GM21723 (cell line): ENCODE results near the gene OR13C5.
"Not testable (repeated sequence)": the region's sequence is repeated elsewhere in the genome, so short reads cannot be mapped to it uniquely, and the experiment has no call there.

Source experiments
- ATAC-seq: cut with Tn5 transposase; IDR thresholded peaks from one replicate; pipeline ENCODE4 v1.9.1; 2021; ENCODE audit warnings: mild to moderate bottlenecking, moderate library complexity; ENCODE audit not compliant: unreplicated experiment

Gene OR13C5, protein sequence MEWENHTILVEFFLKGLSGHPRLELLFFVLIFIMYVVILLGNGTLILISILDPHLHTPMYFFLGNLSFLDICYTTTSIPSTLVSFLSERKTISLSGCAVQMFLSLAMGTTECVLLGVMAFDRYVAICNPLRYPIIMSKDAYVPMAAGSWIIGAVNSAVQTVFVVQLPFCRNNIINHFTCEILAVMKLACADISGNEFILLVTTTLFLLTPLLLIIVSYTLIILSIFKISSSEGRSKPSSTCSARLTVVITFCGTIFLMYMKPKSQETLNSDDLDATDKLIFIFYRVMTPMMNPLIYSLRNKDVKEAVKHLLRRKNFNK

DNA sequence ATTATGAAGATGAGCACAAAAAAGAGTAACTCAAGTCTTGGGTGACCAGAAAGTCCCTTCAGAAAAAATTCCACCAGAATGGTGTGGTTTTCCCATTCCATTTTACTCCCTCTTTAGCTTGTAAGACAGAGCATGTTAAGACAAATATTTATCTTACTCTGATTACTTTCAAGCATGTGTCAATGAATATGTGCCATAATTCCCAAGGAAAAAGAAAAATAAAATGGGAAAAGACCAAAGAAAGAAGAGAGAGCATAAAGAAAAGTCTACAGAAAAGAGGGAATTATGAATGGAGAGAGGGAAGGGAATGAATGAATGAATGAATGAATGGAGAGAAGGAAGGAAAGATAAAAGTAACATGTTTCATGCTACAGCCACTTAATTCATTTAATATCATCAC is at the start of gene OR13C5:
Gene OR13C5, minus strand, starts transcription at position 101 of the 400 bp plus-strand sequence. Its CDS starts 0 bp downstream, at position 101.
- ATAC-seq: not testable (repeated sequence)

DNA sequence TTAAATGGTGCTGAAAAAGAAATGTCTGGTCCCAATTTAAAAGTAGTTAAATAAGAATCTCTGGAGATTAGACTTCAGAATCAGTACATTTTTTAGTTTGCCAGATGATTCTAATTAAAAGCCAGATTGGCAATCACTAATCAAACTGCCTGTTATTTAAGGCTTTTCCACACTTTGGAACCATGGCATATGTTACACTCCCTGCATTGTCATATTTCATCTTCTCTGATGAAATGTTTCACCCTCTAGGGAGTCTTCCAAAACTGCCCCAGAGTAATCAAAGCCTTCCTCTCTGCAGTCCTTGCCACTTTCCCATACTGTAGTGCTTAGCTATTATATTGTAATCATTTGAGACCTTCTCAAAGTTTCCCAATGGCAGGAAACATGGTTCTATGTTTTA is 36.2 kb upstream of the OR13C5 start:
- no peak for ATAC-seq

DNA sequence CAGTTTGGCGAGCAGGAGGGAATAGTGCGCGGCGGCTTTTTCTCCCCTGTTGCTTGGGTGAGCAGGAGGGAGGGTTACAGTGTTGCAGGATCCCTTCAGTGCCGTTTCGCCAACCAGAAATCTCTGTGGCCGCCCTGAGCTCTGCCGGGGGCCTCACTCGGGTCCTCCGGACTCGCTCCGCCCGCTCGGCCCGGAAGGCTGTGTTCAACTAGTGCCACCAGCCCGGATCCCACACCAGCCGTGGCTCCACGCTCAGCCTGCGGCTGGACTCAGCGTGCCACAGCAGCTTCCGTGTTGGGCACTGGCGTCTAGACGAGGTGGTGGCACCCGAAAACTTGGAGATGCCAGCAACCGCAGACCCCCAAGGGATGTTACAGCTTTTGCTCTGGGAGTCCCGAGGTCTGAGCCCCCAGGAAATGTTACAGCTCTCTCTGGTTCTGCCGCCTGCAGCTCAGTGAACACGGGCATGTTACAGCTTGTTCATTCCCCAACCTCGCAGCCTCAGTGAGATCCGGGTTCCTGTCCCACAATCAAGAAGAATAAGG is 34.8 kb upstream of the OR13C5 start:
- ATAC-seq: no peak

DNA sequence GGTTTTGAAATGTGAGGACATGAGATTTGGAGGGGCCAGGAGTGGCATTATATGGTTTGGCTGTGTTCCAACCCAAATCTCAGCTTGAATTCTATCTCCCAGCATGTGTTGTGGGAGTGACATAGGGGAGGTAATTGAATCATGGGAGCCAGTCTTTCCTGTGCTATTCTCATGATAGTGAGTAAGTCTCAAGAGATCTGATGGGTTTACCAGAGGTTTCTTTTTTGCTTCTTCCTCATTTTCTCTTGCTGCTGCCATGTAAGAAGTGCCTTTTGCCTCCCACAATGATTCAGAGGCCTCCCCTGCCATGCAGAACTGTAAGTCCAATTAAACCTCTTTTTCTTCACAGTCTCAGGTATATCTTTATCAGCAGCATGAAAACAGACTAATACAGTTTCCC is 26.8 kb upstream of the OR13C5 start:
- not testable (repeated sequence) for ATAC-seq

DNA sequence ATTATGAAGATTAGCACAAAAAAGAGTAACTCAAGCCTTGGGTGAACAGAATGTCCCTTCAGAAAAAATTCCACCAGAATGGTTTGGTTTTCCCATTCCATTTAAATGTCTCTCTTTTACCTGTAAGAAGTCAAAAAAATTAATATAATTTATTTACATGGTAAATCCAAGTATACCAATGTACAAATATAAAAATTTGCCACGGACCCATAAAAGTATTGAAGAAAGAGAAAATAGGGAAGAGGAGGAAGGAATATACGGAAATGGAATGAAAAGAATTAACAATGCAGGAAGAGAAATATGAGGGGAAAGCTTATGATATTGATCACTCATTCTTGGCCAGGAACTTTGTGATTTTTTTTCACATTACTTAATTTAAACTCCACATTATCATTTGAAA is 18.9 kb upstream of the OR13C5 start, which contains the start of gene OR13C9:
Gene OR13C9, minus strand, starts transcription at position 101 of the 400 bp plus-strand sequence. Its CDS starts 0 bp downstream, at position 101.
- no peak for ATAC-seq

DNA sequence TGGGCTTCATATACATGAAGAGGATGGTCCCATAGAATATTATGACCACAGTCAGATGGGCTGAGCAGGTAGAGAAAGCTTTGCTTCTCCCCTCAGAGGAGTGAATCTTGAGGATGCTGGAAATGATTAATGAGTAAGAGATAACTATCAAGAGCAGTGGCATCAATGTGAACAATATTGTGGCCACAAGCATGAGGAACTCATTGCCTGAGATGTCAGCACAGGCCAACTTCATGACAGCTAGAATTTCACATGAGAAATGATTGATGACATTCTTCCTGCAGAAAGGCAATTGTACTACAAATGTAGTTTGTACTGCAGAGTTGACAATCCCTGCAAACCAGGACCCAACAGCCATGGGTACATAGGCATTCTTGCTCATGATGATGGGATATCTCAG is 18.2 kb upstream of the OR13C5 start:
- no peak for ATAC-seq

DNA sequence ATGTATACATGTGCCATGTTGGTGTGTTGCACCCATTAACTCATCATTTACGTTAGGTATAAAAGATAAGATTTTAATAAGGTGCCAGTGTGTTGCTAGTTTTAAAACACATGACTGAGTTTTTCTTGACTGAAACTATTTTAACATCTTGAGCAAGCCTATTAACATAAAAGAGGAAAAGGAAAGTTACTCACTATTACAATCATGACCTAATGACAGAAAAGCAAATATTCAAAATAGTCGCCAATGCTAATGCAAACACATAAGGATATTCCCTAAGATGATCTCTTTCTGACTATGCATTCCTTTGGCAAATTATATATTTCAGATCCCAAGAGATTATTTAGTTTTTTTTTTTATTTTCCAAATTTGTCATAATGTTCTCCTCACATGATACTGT is 12.0 kb upstream of the OR13C5 start:
- ATAC-seq: no peak

DNA sequence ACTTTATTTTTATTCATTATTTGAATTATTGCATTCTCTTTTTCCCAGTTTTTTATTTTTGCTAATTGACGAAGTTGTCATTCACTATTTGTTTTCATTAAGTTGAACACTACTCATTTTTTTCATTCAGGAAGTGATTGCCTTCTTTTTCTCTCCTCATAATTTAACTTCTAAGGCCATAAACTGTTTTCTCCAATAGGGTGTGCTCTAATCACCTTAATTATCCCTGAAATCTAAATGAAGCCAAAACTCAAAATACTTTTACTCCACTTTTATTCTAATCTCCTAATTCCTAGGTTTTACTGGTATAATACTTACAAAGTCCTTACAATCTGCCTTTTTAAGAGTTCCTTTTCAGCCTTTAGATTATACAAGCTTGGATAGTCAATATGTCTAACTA is 9.1 kb upstream of the OR13C5 start:
- no peak for ATAC-seq

DNA sequence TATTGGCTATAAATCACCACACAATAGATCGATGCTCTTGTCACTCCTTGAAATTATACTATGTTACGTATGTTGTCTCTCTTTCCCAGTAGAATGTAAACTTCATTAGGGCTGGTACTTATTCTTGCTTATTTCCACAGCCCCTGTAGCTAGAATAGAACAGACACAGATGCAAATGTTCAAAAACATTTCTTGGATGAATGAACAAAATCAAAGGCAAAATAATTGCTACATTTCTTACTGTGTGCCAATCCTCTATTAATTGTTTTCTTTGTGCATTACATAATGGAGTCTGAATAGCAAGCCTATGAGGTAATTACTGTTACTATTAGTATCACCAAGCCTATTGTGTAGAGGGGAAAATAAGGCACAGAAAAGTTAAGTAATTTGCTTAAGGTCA is 6.9 kb upstream of the OR13C5 start:
- ATAC-seq: no peak

DNA sequence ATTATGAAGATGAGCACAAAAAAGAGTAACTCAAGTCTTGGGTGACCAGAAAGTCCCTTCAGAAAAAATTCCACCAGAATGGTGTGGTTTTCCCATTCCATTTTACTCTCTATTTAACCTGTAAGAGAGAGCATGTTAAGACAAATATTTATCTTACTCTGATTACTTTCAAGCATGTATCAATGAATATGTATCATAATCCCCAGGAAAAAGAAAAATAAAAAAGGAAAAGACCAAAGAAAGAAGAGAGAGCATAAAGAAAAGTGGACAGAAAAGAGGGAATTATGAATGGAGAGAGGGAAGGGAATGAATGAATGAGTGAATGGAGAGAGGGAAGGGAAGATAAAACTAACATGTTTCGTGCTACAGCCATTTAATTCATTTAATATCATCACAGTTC is 6.3 kb upstream of the OR13C5 start, which contains the start of gene OR13C2:
Gene OR13C2, minus strand, starts transcription at position 101 of the 400 bp plus-strand sequence. Its CDS starts 0 bp downstream, at position 101.
- not testable (repeated sequence) for ATAC-seq

DNA sequence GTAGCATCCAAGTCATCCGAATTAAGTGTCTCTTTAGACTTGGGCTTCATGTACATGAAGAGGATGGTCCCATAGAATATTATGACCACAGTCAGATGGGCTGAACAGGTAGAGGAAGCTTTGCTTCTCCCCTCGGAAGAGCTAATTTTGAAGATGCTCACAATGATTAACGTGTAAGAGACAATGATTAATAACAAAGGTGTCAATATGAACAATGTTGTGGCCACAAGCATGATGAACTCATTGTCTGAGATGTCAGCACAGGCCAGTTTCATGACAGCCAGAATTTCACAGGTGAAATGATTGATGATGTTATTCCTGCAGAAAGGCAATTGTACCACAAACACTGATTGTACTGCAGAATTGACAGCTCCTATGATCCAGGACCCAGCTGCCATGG is 5.6 kb upstream of the OR13C5 start:
- no peak for ATAC-seq

DNA sequence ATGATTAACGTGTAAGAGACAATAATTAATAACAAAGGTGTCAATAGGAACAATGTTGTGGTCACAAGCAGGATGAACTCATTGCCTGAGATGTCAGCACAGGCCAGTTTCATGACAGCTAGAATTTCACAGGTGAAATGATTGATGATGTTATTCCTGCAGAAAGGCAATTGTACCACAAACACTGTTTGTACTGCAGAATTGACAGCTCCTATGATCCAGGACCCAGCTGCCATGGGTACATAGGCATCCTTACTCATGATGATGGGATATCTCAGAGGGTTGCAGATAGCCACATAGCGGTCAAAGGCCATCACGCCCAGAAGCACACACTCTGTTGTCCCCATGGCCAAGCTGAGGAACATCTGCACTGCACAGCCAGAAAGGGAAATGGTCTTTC is 464 bp downstream of the OR13C5 start:
- ATAC-seq: not testable (repeated sequence)

DNA sequence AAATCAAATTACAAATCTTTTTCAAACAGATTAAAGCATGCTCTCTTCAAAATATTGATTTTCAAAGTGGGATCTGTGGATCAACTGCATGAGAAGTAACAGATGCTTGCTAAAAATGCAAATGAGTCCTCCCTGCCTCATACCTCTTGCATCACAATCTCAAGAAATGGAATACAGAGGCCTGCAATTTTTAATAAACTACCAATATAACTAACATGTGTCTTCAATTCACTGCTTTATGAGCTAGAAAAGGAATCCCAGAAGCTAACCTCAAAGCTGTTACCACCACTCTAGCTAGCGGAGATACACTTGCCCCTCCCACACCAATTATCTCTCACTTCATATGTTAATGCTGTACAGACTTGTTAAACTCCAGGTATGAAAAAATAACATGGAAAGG is 9.6 kb downstream of the OR13C5 start:
- ATAC-seq: no peak

DNA sequence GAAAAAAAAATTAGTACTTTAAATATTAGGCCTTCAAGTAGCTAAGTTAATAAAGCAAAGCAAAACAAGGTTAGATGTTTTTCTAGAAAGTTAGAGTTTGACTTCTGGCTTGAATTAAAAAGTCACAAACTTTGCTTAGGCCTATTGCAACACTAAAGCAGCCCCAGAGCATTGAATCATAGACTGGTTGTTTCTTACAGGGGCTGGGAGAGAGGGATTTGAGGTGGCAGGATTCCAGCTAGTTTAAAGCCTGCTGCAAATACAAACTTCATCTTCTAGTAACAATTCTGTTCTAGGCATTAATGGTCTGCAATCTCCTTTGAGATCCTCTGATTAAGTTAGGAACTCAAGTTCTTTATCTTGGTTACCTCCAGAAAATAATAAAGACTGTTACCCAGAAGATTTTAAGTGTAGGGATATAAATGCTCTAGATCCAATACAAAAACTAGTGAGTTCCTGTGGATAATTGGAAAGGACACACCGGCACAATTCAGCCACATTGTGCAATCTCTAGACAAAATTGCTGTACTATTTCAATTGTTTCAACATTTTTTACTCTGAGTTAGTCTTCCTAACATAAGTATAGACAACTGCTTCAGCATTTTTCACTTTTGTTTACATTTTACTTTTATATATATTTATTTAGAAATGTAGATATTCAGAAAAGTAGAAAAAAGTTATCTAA is 12.6 kb downstream of the OR13C5 start:
- no peak for ATAC-seq

DNA sequence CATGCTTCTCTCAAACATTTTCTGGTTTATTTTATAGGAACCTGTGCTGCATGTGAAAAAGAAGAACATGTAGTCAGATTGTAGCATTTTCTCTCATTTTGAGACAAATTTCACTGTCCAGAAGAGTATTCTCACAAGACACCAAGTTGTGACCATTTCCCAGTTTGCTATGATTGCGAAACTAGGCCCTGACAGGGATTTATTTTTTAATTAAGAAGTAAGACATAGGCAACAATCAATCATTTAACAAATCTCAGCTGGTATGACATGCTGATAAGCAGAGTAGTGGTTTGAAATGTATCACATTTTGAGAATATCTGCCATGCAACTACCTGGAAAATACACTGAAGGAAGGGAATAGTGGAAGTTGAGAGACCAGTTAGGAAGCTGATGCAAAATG is 18.7 kb downstream of the OR13C5 start:
- ATAC-seq: no peak

DNA sequence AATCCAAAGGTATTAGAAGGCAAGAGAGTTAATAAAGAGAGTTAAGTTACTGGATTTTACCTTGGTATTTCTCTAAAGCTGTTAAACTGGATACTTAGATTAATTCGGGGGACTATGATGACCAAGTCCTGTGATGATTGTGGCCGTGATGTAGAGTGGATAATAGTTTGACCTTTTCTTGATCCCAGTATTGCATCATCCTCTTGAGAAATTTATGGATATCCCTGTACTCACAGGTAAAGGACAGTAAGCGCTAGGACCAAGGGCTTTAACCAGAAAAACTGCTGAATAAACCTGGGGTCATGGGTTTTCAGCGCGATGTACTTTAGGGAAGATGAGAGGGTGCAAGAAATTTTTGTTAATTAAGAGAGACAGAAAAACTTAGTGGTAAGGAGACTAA is 21.9 kb downstream of the OR13C5 start:
- no peak for ATAC-seq

DNA sequence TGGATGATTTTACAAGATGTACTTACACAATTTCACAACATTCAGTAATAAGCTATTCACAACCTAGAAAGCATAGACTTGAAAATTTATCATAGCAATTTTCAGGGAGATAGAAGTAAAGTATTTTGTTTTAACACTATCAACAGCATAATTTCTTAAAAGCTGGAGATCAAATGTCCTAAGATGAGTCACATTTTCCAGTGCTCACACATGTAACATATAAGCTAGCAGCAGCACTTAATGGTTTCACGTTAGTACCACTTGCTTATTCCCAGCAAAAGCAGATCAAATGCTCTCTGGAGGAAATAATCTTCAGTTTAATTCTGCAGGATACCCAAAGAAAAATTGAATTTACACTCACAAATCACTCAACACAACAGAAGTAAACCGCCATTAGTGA is 23.8 kb downstream of the OR13C5 start:
- ATAC-seq: no peak

DNA sequence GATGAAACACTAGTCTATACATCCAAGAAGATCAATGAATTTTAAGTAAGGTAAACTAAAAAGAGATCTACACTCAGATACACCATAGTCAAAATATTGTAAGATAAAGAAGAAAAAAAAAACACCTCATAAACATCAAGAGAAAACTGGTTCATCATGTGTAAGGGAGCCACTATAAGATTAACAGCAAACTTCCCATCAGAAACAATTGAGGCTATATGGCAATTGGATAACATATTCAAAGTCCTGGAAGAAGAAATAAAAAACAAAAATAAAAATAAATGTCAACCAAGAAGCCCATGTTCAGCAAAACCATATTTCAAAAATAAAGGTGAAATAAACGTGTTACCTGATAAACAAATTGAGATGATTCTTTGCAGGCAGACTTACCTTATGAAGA is 26.6 kb downstream of the OR13C5 start:
- no peak for ATAC-seq

DNA sequence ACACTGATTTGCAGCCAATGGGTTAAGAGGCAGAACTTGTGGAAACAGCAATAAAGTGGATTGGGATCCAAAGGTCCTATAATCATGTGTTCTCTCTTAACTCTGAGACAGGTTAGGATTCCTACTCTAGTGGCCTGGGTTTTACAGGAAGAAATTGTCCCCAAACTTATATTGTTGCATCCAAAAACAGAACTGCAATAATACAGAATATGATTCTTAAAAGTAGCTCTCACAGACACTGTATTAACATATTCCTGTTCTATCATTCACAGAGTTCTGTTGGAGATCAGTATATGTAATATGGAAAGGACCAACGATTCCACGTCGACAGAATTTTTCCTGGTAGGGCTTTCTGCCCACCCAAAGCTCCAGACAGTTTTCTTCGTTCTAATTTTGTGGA is 30.3 kb downstream of the OR13C5 start, which contains the start of gene OR13C8:
Gene OR13C8, plus strand, starts transcription at position 301 of the 400 bp plus-strand sequence. Its CDS starts 0 bp downstream, at position 301.
- no peak for ATAC-seq

DNA sequence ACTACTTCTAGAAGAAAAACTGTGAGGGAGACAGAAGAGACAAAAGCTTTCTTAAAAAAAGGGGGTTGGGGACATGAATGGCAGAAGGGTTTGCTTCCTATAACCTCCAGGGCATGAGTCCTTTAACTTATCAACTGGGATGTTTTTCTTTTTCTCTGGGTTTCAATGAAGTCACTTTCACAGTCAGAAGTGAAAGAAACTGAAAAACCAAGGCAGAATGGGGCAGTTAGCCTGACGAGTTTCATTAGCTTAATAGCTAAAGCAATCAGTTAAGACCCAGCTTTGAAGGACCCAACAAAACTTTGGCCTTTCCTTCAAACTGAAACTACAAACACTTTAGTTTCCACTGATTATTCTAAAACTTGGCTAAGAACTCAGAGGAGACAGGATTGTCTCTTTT is 34.9 kb downstream of the OR13C5 start:
- ATAC-seq: no peak

DNA sequence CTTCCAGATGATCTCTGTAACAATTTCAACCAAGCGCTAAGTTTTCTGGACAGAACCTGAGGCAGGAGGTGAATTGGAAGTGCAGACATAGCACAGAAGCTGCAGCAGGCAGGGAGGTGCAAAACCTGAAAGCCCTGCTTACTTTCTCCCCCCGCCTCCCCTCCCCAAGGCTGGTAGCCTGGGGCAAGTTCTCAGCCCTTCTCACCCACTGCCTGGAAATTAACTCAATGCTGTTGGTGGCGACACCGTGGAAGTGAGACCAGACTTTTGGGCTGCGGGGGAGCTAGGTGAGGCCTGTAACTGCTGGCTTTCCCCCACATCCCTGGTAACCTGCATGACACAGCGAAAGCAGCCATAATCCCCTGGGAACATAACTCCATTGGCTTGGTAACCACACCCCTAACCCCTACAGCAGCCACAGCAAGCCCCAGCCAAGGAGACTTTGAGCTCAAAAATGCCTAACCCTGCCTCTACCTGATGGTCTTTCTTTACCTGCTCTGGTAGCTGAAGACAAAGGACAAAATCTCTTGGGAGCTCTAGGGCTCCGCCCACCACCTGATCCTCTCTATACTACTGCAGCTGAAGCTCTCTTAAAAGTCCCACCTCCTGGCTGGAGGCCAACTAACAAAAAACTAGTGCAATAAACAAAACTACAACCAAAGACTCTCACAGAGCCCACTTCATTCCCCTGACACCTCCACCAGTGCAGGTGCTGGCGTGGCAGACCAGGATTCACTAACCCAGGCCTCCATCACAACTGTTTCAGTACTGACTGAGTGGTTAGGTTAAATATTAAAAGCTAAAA is 42.2 kb downstream of the OR13C5 start:
- no peak for ATAC-seq
